Adrenal gland (tissue), 12 donors: Measurements from ENCODE around the gene SINHCAF. TPM values are rescaled to one million over a fixed set of nuclear protein-coding genes. Genes with fewer than 3 reads are reported as not detected.

Source experiments
- DNase-seq, 7 donors: peaks; one replicate each; pipeline ENCODE4 v3.0.0-alpha.2; 2019 to 2020
- H3K27ac ChIP-seq, 5 donors: fragments of 200-600 bp; sonication (generic) in 4 of 5; 1 replicate in 3 of 5; 2 replicates in 2 of 5; pipeline versions ENCODE4 v1.5.1 to v1.8.0; 2016 to 2020; ENCODE audit warnings: mild to moderate bottlenecking in 1 of 5
- H3K27me3 ChIP-seq: fragments of 200-600 bp; 2 replicates; pipeline ENCODE4 v1.8.0; 2021
- H3K36me3 ChIP-seq, 2 donors: fragments of 200-600 bp; replicated peaks in 1 of 2; 1 replicate in 1 of 2; 2 replicates in 1 of 2; pipeline versions ENCODE4 v1.5.1 to v1.8.0; 2018 to 2022
- H3K4me1 ChIP-seq, 2 donors: fragments of 200-600 bp; replicated peaks in 1 of 2; 1 replicate in 1 of 2; 2 replicates in 1 of 2; pipeline versions ENCODE4 v1.5.1 to v1.8.0; 2018 to 2021
- H3K4me3 ChIP-seq, 4 donors: fragments of 200-600 bp; sonication (generic) in 3 of 4; one replicate each; pipeline ENCODE4 v1.5.1; 2016 to 2018
- H3K9me3 ChIP-seq, 3 donors: fragments of 200-600 bp; sonication (generic) in 1 of 3; replicated peaks in 1 of 3; 1 replicate in 2 of 3; 2 replicates in 1 of 3; pipeline versions ENCODE4 v1.5.1 to v1.8.0; 2016 to 2021
- CTCF ChIP-seq, 6 experiments: fragments of 450-650 bp in 4 of 6; fragments of 200-600 bp in 2 of 6; sonication (generic) in 1 of 6; IDR thresholded peaks; 1 replicate in 5 of 6; 2 replicates in 1 of 6; pipeline versions ENCODE4 v1.5.1 to v1.8.0; 2016 to 2021; ENCODE audit warnings: antibody characterized with exemption in 6 of 6, mild to moderate bottlenecking in 2 of 6, moderate library complexity in 1 of 6
- POLR2A ChIP-seq, 2 donors: fragments of 450-650 bp; IDR thresholded peaks; one replicate each; pipeline ENCODE4 v1.6.1; 2017; ENCODE audit warnings: antibody characterized with exemption in 2 of 2, mild to moderate bottlenecking in 2 of 2, moderate library complexity in 1 of 2
- WGBS, 4 donors: extraction: QIAGEN DNeasy Blood & Tissue Kit in 2 of 4; methylation state at CpG; one replicate each; pipeline versions ENCODE4 v1.1.5 to v1.1.7; 2013 to 2017; 5-methylcytosine and 5-hydroxymethylcytosine counted together
- intact Hi-C, 2 donors: fragments of 100-400 bp; cut with DNase I; formaldehyde crosslinking; loops; one replicate each; pipeline versions ENCODE4 v1.14.1 to v1.15.0; 2022 to 2023
- polyA plus RNA-seq, 3 donors: library from polyadenylated mRNA; stranded (reverse); fragments of 200-250 nt in 2 of 3; fragments of 350-450 nt in 1 of 3; fragmentation: Illumina TruSeq in 1 of 3; extraction: RNeasy Lipid Tissue Mini Kit (QIAGEN cat#74804) in 1 of 3; gene quantifications; one replicate each; pipeline ENCODE4 v1.2.3, GENCODE V29; 2013 to 2014
- total RNA-seq, 9 donors: library from RNA; depleted of rRNA in 4 of 9; stranded (reverse); fragments of >200 nt in 4 of 9; fragments of 120-200 nt in 1 of 9; fragmentation: NEBNext Ultra II Directional in 1 of 9; extraction: Animal tissue kit (Norgen Biotek cat#: 25700) in 1 of 9; gene quantifications; one replicate each; pipeline versions ENCODE4 v1.1.0 to v1.2.4, GENCODE V29; 2013 to 2023
- donor health status: healthy with polysubstance abuse.
- donor health status: Bipolar disorder and iron deficiency.
- donor health status: DM: yes; HTN: yes; CAD: no.
- donor health status: DM: no; HTN: no; CAD: no.
- donor health status: DM: no; HTN: no; CAD: no.
- donor health status: DM: yes; HTN: yes; CAD: no.

SINHCAF gene
- total and polyA plus RNA-seq, 12 donors, result 12.5 to 69.4 (median 27.1) TPM

- no peak for DNase-seq
- intact Hi-C loops, result no loop called here
- H3K4me1 ChIP-seq, result no peaks in the 10 kb centered on the region
- WGBS, 4 donors, result 88 to 94% (median 93%) methylated on average over 4 of the region's 4 CpGs
- no peak overlapping the region for H3K4me3 ChIP-seq
- H3K27me3 ChIP-seq, result no peaks in the 10 kb centered on the region
- no peak overlapping the region for H3K27ac ChIP-seq
- H3K36me3 ChIP-seq, result no peaks in the 10 kb centered on the region
- no peaks in the 10 kb centered on the region for H3K9me3 ChIP-seq
- TF ChIP-seq POLR2A (IDR thresholded peaks at IDR 0.05) (no peak), CTCF (IDR thresholded peaks at IDR 0.05) (no peak)
These were observed 53.2 kb downstream of the SINHCAF start for GRCh38 chr12:31272607-31273225.

GRCh38 chr12:31267966-31268365 lies 58.0 kb downstream of the SINHCAF start:
- no peak overlapping the region for H3K27ac ChIP-seq
- H3K4me1 ChIP-seq, result no peaks in the 10 kb centered on the region
- no peaks in the 10 kb centered on the region for H3K27me3 ChIP-seq
- no peaks in the 10 kb centered on the region for H3K9me3 ChIP-seq
- TF ChIP-seq POLR2A (IDR thresholded peaks at IDR 0.05) (no peak), CTCF (IDR thresholded peaks at IDR 0.05) (no peak)
- 92 to 95% (median 94%) methylated on average over 2 of the region's 2 CpGs for WGBS, 4 donors
- no peaks in the 10 kb centered on the region for H3K36me3 ChIP-seq
- DNase-seq, result no peak
- H3K4me3 ChIP-seq, result no peak overlapping the region
- intact Hi-C loops, result no loop called here

- WGBS, 4 donors, result 72 to 78% (median 73%) methylated on average over 11 of the region's 11 CpGs
- intact Hi-C loops, result no loop called here
- no peak for DNase-seq
- no peaks in the 10 kb centered on the region for H3K36me3 ChIP-seq
- no peak overlapping the region for H3K4me3 ChIP-seq
- no peaks in the 10 kb centered on the region for H3K9me3 ChIP-seq
- no peaks in the 10 kb centered on the region for H3K27me3 ChIP-seq
- H3K4me1 ChIP-seq, result no peaks in the 10 kb centered on the region
- TF ChIP-seq CTCF (IDR thresholded peaks at IDR 0.05) (no peak), POLR2A (IDR thresholded peaks at IDR 0.05) (no peak)
- H3K27ac ChIP-seq, result no peak overlapping the region
These were observed 60.2 kb downstream of the SINHCAF start for GRCh38 chr12:31265722-31266121.

GRCh38 chr12:31263661-31264060 lies 62.3 kb downstream of the SINHCAF start:
- 78 to 90% (median 81%) methylated on average over 3 of the region's 3 CpGs for WGBS, 4 donors
- Histone ChIP-seq H3K9me3 (no peaks in the 10 kb centered on the region), H3K27me3 (no peaks in the 10 kb centered on the region), H3K4me3 (no peak overlapping the region), H3K27ac (no peak overlapping the region), H3K36me3 (no peaks in the 10 kb centered on the region), H3K4me1 (no peaks in the 10 kb centered on the region)
- intact Hi-C loops, result no loop called here
- no peak for TF ChIP-seq POLR2A (IDR thresholded peaks at IDR 0.05)
- no peak for TF ChIP-seq CTCF (IDR thresholded peaks at IDR 0.05)
- no peak for DNase-seq
